Neural cell (in vitro differentiated cells): ENCODE measurements around the gene PRKCZ. TPM values are rescaled to one million over a fixed set of nuclear protein-coding genes. Genes with fewer than 3 reads are reported as not detected.

ENCODE experiments used
- H2AFZ ChIP-seq: fragments of 200-600, 300-800 bp; sonication (generic), shearing (Covaris generic); 2 replicates; pipeline ENCODE4 v1.6.0; 2014; ENCODE audit warnings: low read depth, mild to moderate bottlenecking, antibody characterized with exemption, low read length, moderate library complexity
- H3F3A ChIP-seq: fragments of 200-600 bp; shearing (Covaris generic); 2 replicates; pipeline ENCODE4 v1.6.1; 2016; ENCODE audit warnings: mild to moderate bottlenecking, moderate library complexity, mixed read lengths, antibody characterized with exemption, low read length; ENCODE audit not compliant: insufficient read depth, poor library complexity, severe bottlenecking
- H3K27ac ChIP-seq: fragments of 200-600, 300-800 bp; sonication (generic), shearing (Covaris generic); 2 replicates; pipeline ENCODE4 v1.5.1; 2014; ENCODE audit warnings: mild to moderate bottlenecking, low read length, moderate library complexity
- H3K27me3 ChIP-seq: fragments of 300-800, 200-600 bp; sonication (generic), shearing (Covaris generic); 2 replicates; pipeline ENCODE4 v1.6.0; 2014; ENCODE audit warnings: mild to moderate bottlenecking, low read depth, low read length, moderate library complexity; ENCODE audit not compliant: insufficient read depth
- H3K36me3 ChIP-seq: fragments of 300-800, 200-600 bp; sonication (generic), shearing (Covaris generic); 2 replicates; pipeline ENCODE4 v1.5.1; 2014; ENCODE audit warnings: mild to moderate bottlenecking, antibody characterized with exemption, low read length, moderate library complexity; ENCODE audit not compliant: insufficient read depth
- H3K4me2 ChIP-seq: fragments of 300-800, 200-600 bp; sonication (generic), shearing (Covaris generic); 2 replicates; pipeline ENCODE4 v1.6.0; 2014; ENCODE audit warnings: mild to moderate bottlenecking, low read length
- H3K4me3 ChIP-seq: fragments of 300-800, 200-600 bp; sonication (generic), shearing (Covaris generic); 2 replicates; pipeline ENCODE4 v1.5.1; 2014; ENCODE audit warnings: mild to moderate bottlenecking, low read length, moderate library complexity
- H3K79me2 ChIP-seq: fragments of 200-600 bp; shearing (Covaris generic); replicated peaks from 2 replicates; pipeline ENCODE4 v1.6.0; 2014; ENCODE audit warnings: mild to moderate bottlenecking, low read length, moderate library complexity; ENCODE audit not compliant: insufficient read depth
- H3K9ac ChIP-seq: fragments of 300-800, 200-600 bp; sonication (generic), shearing (Covaris generic); 2 replicates; pipeline ENCODE4 v1.6.1; 2016; ENCODE audit warnings: mild to moderate bottlenecking, low read length, mixed read lengths
- H3K9me2 ChIP-seq: fragments of 200-600 bp; shearing (Covaris generic); 2 replicates; pipeline ENCODE4 v1.6.1; 2016; ENCODE audit warnings: mild to moderate bottlenecking, low read length, mixed read lengths; ENCODE audit not compliant: insufficient read depth
- H3K9me3 ChIP-seq: fragments of 200-600, 300-800 bp; sonication (generic), shearing (Covaris generic); 2 replicates; pipeline ENCODE4 v1.6.1; 2016; ENCODE audit warnings: mild to moderate bottlenecking, mixed run types, low read length, moderate library complexity, mixed read lengths
- H4K20me1 ChIP-seq: fragments of 200-600 bp; shearing (Covaris generic); 2 replicates; pipeline ENCODE4 v1.6.1; 2016; ENCODE audit warnings: mild to moderate bottlenecking, mixed run types; ENCODE audit not compliant: insufficient read depth
- CTCF ChIP-seq: fragments of 450-650 bp; IDR thresholded peaks from 2 replicates; pipeline ENCODE4 v1.5.1; 2014; ENCODE audit warnings: antibody characterized with exemption, mild to moderate bottlenecking, moderate library complexity; ENCODE audit not compliant: poor library complexity, severe bottlenecking
- EP300 ChIP-seq: fragments of 450-650 bp; conservative IDR thresholded peaks from 2 replicates; pipeline ENCODE4 v1.6.1; 2014; ENCODE audit warnings: antibody characterized with exemption, mild to moderate bottlenecking, moderate library complexity; ENCODE audit not compliant: poor library complexity, severe bottlenecking
- EZH2 ChIP-seq: fragments of 200-600, 300-800 bp; shearing (Covaris generic), sonication (generic); IDR thresholded peaks from 2 replicates; pipeline ENCODE4 v1.6.1; 2014; ENCODE audit warnings: antibody characterized with exemption, low read length, borderline replicate concordance, mild to moderate bottlenecking; ENCODE audit not compliant: insufficient read depth, poor library complexity, severe bottlenecking
- MXI1 ChIP-seq: fragments of 450-650 bp; conservative IDR thresholded peaks from 2 replicates; pipeline ENCODE4 v1.6.1; 2014; ENCODE audit warnings: antibody characterized with exemption, mild to moderate bottlenecking; ENCODE audit not compliant: poor library complexity, severe bottlenecking
- POLR2AphosphoS5 ChIP-seq: IDR thresholded peaks from 2 replicates; pipeline ENCODE4 v1.6.1; 2012
- RAD21 ChIP-seq: fragments of 450-650 bp; conservative IDR thresholded peaks from 2 replicates; pipeline ENCODE4 v1.6.1; 2014; ENCODE audit warnings: antibody characterized with exemption, mild to moderate bottlenecking, moderate library complexity
- REST ChIP-seq: IDR thresholded peaks from 2 replicates; pipeline ENCODE4 v1.6.1; 2012; ENCODE audit warnings: borderline replicate concordance
- SMC3 ChIP-seq: fragments of 450-650 bp; conservative IDR thresholded peaks from 2 replicates; pipeline ENCODE4 v1.6.1; 2014; ENCODE audit warnings: antibody characterized with exemption, mild to moderate bottlenecking, moderate library complexity; ENCODE audit not compliant: poor library complexity
- TAF1 ChIP-seq: IDR thresholded peaks from 2 replicates; pipeline ENCODE4 v1.6.1; 2012; ENCODE audit warnings: low read depth
- polyA plus RNA-seq: library from polyadenylated mRNA; depleted of rRNA; stranded (reverse); fragments of >200 nt; gene quantifications from 2 replicates; pipeline ENCODE4 v1.2.3, GENCODE V29; 2014

PRKCZ gene
- polyA plus RNA-seq, 1 donor from 2014 or later, result 54.9 TPM

- TF ChIP-seq MXI1 (no peak), RAD21 (no peak), CTCF (no peak)
- H3K27me3 ChIP-seq, result no peaks in the 10 kb centered on the region
- H3F3A ChIP-seq, result no peaks in the 10 kb centered on the region
These were observed 12.0 kb upstream of the PRKCZ start for GRCh38 chr1:2038229-2038628.

GRCh38 chr1:2039251-2039650 lies 11.0 kb upstream of the PRKCZ start:
- Histone ChIP-seq H3K9me3 (no peaks in the 10 kb centered on the region), H3K79me2 (no peaks in the 10 kb centered on the region), H3K27me3 (no peaks in the 10 kb centered on the region), H3F3A (no peaks in the 10 kb centered on the region), H3K9ac (no peak overlapping the region), H3K36me3 (no peaks in the 10 kb centered on the region), H3K4me2 (no peak overlapping the region), H3K9me2 (no peaks in the 10 kb centered on the region), H3K4me3 (no peak overlapping the region), H4K20me1 (no peaks in the 10 kb centered on the region), H3K27ac (no peak overlapping the region), H2AFZ (no peak overlapping the region)
- no peak for TF ChIP-seq REST
- no peak for TF ChIP-seq TAF1
- no peak for TF ChIP-seq EZH2
- TF ChIP-seq RAD21, result no peak
- TF ChIP-seq POLR2AphosphoS5, result no peak
- no peak for TF ChIP-seq EP300
- TF ChIP-seq CTCF, result no peak
- no peak for TF ChIP-seq SMC3
- no peak for TF ChIP-seq MXI1

More at GRCh38 chr1:2038229-2038628, 12.0 kb upstream of the PRKCZ start:
- Histone ChIP-seq H3K36me3 (no peaks in the 10 kb centered on the region), H4K20me1 (no peaks in the 10 kb centered on the region), H3K4me2 (no peak overlapping the region), H3K9me2 (no peaks in the 10 kb centered on the region), H3K79me2 (no peaks in the 10 kb centered on the region), H3K4me3 (no peak overlapping the region), H3K9me3 (no peaks in the 10 kb centered on the region), H3K9ac (no peak overlapping the region), H2AFZ (no peak overlapping the region), H3K27ac (no peak overlapping the region)
